LoVo (cell line): ENCODE results near the gene CELF4.

Experiments
- DNase-seq: peaks from one replicate; pipeline ENCODE4 v3.0.0-alpha.2; 2016; ENCODE audit warnings: low spot score

Gene CELF4

DNA sequence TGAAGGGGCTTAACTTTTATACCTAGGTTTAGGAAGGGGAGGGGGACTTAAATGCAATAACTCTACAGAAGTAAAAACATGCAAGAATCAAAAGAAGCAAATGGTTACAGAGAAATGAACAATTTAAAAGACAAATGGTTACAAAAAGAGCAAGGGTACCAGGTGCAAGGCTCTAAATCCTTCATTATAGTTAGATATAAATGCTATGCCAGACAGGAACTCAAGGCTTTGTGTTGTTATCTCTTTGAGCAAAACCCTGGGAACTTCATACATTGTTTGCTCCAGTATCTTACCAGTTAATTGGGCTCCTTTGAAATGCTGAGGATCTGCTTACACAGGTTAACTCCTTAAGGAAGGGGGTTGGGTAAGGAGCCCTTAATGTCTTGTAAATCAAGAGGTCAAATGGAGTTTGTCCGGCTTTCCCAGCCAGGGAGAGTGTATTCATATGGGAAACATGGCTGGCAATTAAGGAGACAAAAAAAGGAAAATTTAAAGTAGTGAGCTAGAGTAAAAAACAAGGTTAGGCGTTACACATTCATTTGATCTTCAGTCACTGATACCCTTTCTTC is 347.5 kb downstream of the CELF4 start:
- no peak for DNase-seq

DNA sequence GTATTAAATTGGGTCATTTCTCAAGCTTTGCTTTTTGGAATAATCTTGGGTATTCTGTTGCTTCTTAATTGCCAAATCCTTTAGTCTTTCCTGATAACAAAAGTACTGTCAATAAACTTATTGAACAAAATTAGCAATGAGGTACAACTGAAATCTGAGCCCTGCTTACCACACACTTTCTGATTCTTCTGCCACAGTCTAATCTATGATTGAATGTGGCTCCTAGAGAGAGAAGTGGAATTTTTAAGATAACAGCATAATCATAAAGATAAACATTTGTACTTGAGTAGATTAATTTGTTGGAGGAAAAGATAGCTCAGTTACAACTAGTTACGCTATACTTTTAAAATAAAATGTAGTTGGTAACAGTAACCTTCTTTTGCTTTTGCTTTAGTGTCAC is 354.8 kb downstream of the CELF4 start:
- no peak for DNase-seq

DNA sequence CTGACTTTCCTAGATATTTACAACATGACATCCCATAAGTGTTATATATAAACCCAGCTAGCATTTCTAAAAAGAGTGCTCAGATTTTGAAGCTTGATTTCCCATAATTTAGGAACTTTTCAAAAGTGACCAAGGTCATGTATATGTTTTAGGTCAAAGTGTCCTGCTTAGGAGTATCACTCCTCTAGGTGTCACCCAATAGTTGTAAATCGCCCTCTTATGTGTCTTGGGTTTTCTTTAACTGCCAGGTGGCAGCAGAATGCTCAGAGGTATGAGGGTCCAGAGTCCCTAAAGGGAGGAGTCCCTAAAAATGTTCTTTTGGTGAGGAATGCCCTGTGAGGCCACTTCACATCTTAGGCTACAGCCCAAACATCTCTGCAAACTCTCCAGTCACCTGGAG is 358.3 kb downstream of the CELF4 start:
- no peak for DNase-seq

DNA sequence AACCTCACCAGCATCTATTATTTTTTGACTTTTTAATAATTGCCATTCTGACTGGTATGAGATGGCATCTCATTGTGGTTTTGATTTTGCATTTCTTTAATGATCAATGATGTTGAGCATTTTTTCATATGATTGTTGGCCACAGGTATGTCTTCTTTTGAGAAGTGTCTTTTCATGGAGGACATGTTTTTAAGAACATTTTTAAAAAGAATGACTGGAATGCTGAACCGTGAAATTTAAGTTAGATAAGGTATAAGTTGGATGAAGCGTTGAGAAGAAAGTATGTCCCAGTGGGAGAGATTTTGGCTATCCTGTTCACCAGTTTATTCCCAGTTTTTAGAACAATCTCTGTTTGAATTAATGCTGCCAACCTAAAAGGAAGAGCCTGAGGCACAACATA is 365.9 kb downstream of the CELF4 start:
- DNase-seq = no peak
